GM18499 (cell line): ENCODE measurements around the gene XPO1.
"Not testable (repeated sequence)": the region's sequence is repeated elsewhere in the genome, so short reads cannot be mapped to it uniquely, and the experiment has no call there.

Experiments
- ATAC-seq: cut with Tn5 transposase; IDR thresholded peaks from one replicate; pipeline ENCODE4 v1.9.1; 2021; ENCODE audit warnings: moderate number of reproducible peaks; ENCODE audit not compliant: insufficient read depth, unreplicated experiment

XPO1 gene

GRCh38 chr2:61536180-61536571 is 2.0 kb downstream of the XPO1 start:
- ATAC-seq, result no peak

DNA sequence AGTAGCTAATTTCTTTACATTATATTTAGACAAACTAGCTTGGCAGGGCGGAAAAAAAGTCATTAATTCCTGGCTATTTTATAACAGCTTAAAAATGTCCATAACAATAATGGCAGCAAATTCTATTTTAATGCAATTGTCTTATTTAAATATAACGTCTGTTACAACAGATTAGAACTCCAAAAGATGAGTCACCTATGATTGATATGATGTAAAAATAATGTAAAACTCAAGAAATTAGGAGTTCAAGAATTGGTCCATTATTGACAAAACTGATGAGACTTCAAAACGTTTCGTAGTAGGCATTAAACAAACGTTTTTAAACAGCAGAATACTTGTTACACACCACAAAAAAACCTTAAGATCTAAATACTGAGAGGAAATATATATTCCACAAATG is 2.7 kb downstream of the XPO1 start:
- no peak for ATAC-seq

- ATAC-seq, result no peak
Measured at GRCh38 chr2:61534926-61535325, 3.2 kb downstream of the XPO1 start.

GRCh38 chr2:61530749-61531148 is 7.4 kb downstream of the XPO1 start:
- ATAC-seq, result no peak

DNA sequence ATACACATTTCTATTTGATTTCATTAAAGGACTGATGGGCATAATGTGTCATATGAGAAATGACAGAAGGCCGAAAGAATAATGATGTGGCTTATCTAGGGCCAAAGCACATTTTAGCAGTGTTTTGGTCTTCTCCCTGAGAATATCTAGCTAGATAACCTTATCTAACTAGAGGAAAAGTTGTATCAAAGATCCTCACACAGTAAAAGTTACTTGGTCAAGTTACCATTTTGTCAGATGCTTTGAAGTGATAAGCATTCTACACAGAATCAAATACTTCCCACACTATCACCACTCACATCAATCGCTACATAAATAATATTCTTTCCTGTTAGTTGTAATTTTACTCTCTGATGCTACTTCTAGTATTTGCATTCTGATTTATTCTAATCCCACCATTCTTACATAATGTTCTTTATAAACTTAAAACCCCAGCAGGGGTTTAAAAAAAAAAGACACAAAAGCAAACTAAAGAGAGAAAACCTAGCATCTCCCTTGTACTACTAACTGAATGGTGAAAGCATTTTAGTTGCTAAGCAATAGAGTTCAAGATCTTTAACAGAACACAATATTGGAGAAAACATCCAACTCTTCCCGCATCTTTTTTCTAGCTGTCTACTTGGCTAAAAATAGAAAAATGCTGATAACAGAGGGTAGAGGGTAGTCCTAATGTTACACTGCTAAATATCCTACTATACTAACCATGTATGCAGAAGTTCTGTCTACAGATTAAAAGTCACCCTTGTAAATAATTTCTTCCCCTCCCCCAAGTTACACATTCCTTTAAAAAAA is 8.0 kb downstream of the XPO1 start:
- no peak for ATAC-seq

GRCh38 chr2:61520261-61520660 is 17.9 kb downstream of the XPO1 start:
- no peak for ATAC-seq

GRCh38 chr2:61512768-61513398 is 25.3 kb downstream of the XPO1 start:
- no peak for ATAC-seq

DNA sequence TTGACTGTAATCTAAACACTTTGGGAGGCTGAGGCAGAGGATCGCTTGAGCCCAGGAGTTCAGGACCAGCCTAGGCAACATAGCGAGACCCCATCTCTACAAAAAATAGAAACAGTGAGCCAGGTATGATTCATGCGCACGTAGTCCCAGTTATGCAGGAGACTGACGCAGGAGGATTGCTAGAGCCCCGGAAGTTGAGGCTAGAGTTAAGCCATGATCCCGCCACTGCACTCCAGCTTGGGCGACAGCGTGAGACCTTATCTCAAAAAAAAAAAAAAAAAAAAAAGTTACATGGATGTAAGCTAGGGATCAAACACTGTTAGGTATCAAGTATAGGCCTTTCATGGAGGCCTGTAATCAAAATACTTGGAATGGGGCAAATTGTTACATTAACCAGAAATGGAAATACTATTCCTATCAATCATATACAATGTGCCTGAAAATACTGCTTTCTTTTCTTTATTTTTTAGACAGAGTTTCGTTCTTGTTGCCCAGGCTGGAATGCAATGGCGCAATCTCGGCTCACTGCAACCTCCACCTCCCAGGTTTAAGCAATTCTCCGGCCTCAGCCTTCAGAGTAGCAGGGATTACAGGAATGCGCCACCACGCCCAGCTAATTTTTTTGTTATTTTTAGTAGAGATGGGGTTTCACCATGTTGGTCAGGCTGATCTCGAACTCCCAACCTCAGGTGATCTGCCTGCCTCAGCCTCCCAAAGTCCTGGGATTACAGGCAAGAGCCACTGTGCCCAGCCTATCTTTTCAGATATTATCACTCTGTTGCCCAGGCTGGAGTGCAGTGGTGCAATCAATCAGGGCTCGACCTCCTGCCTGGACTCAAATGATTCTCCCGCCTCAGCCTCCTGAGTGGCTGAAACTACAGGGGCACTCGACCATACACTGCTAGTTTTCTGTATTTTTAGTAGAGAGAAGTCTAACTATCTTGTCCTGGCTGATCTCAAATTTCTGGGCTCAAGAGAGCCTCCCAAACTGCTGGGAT is 27.2 kb downstream of the XPO1 start:
- ATAC-seq, result no peak

- no peak for ATAC-seq
Measured at GRCh38 chr2:61504949-61505348, 33.2 kb downstream of the XPO1 start.

GRCh38 chr2:61499060-61499459 is 39.1 kb downstream of the XPO1 start:
- no peak for ATAC-seq

DNA sequence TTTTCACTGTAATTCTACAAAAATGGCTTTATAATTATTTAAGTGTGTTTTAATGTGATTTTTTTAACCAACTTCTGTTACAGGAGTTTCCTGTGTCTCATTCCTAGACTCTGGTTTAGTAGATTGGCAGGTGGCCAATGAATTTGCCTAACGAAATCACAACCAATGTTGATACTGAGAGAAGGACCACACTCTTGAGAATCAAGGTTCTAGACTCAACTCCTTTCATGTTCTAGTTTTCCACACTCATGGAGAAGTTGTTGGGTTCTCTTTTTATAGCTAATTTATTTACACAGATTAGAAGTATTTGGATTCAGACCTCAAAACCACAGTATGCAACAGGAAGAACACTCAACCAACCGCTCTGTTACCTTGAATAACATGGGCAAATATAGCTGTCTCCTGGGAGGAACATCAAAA is 44.6 kb downstream of the XPO1 start:
- ATAC-seq, result no peak

GRCh38 chr2:61492476-61492875 is 45.7 kb downstream of the XPO1 start:
- ATAC-seq, result no peak

- no peak for ATAC-seq
Measured at GRCh38 chr2:61485281-61485680, 52.9 kb downstream of the XPO1 start.

DNA sequence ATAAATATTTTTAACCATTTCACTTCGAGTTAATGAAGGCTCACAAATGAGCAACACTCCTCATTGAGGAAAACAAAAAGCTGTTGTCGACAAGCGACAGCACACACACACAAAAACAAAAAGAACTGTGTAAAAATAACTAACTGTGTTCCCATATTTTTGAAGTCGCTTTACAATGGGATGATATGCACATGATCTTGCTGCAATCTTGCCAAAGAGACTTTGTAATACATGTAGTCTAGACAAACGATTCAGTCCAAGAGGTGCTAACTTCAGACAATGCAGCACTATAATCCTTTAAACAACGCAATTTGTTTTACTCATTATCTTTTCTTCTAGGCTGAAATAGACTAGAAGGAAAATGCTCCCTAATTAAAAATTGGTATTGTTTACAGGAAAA is 60.1 kb downstream of the XPO1 start:
- ATAC-seq, result no peak

- not testable (repeated sequence) for ATAC-seq
Measured at GRCh38 chr2:61476929-61477589, 61.1 kb downstream of the XPO1 start.

DNA sequence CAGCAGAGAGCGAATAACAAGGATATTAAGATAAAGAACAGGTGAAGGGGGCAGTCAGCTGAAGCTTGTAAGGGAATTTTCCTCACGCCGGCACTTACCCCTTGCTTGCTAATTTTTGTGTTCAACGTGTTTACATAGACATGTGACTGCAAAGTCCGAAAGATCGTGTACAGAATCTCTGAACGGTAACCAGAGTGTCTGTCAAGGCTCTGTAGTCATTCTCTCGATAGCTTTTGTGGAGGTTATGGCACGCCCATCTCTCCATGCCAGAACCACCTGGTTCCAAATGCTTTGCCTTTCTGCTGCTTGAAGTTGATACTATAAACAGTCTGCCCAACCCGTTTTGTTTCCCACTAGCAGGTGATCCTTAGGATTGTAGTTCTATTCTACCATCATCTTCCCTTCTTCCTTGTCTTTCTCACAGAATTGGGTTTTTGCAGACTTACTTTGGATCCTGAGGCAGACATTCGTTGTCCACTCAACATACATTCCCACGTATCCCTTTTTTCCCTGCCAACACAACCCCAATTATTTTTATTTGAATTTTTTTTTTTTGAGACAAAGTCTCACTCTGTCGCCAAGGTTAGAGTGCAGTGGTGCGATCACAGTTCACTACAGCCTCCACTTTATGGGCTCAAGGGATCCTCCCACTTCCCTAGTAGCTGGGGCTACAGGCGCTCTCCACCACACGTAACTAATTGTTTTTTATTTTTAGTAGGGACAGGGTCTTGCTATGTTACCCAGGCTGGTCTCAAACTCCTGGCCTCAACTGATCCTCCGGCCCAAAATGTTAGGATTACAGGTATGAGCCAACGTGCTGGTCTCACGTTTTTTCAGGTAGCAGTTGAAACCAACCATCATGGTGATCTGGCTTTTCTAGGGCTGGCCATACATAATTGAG is 66.0 kb downstream of the XPO1 start:
- ATAC-seq, result no peak

- no peak for ATAC-seq
Measured at GRCh38 chr2:61470965-61471904, 66.9 kb downstream of the XPO1 start, which contains the start of gene USP34. USP34 (minus strand) TSS chr2:61471087; CDS start chr2:61470692, 395 bp downstream.
